Suprapubic skin (tissue), 3 donors: ENCODE data around the gene SLC2A9.

Source experiments
- CTCF ChIP-seq, 2 donors: fragments of 200-600 bp in 1 of 2; fragments of 450-650 bp in 1 of 2; sonication (generic) in 1 of 2; IDR thresholded peaks; one replicate each; pipeline ENCODE4 v1.5.1; 2016 to 2019; ENCODE audit warnings: antibody characterized with exemption in 2 of 2, mild to moderate bottlenecking in 1 of 2, moderate library complexity in 1 of 2
- POLR2A ChIP-seq, 2 donors: fragments of 450-650 bp; IDR thresholded peaks; one replicate each; pipeline ENCODE4 v1.6.1; 2017; ENCODE audit warnings: antibody characterized with exemption in 2 of 2, mild to moderate bottlenecking in 2 of 2, moderate library complexity in 2 of 2

DNA sequence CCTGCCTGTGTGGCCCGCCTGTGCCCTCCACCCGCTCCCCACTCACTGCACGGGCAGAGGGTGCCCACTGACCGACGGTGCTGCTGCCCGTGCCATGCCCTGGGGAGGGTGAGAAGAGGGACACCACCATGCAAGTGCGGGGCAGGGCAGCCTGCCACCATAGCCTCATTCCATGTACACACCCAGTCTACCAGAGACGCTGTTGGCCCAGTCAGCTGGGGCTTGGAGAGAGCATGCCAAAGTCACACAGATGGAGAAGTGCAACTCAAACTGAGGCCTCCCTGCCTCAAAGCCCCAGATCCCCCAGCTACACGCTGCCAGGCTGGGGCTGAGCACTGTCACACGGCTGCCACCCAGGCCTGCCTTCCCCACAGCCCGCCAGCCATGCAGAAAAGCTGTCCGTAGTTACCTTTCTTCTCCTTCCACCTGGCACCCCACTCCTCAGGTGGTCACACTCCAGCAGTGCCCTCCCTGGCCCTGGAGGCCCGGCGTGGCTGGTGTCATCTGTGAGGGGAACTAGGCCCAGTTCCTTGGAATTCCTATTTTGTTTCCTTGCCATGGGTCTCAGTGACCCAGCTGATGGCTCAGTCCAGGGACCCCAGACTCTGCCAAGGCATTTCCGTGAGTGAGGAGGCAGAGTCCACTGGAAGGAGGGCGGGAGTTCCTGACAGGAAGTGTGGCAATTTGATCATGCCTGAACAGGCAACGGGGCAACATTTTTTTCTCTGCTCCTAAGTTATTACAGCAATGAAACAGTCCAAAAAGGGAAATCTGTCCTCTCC is at the start of gene SLC2A9:
- no peak for TF ChIP-seq CTCF (IDR thresholded peaks at IDR 0.05)
- no peak for TF ChIP-seq POLR2A (IDR thresholded peaks at IDR 0.05)
